Measurements from ENCODE around the gene TRIM31. TPM values are rescaled to one million over a fixed set of nuclear protein-coding genes. Genes with fewer than 3 reads are reported as not detected.
"Not testable (repeated sequence)": the region's sequence is repeated elsewhere in the genome, so short reads cannot be mapped to it uniquely, and the experiment has no call there.

The TRIM31 gene
- total RNA-seq, 1 donor from 2014 or later = not detected

DNA sequence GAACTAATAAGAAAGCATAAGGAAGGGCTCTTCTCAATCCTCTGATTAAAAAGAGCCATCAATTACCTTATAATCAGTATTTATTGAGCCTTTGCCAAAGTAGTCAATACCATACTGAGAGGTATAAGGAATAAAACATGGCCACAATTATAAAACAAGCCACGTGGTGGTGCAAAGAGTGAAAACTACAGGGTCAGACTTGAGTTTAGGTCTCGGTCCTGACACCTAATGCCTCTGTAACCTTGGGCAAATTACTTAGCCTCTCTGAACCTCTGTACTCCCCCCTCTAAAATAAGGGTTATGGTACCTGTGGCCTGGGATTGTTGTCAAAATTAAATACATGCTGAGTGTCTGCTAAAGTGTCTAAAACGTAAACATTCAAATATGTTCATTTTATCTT, 36.3 kb upstream of the TRIM31 start:
- DNase-seq (ENCODE audit: low read depth in 2 of 2) = peak in 1 of 2 donors; percentile 22

DNA sequence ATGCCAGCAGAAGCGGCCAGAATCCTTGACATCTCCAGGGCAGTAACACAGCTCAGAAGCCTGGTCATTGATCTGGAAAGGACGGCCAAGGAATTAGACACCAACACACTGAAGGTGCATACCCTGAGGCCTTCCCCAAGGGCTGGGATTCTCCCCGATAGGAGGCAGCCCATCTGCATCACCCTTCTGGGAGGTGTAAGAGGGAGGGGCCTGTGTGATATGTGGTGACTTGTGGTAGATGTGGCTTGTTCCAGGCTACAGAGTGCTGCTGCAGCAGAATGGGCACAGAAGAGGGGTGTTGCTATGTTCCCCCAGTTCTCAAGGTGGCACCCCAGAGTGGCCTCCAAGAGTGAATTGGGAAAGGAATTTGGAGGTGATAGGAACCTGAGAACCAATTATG, 34.2 kb upstream of the TRIM31 start:
- no peak for DNase-seq (ENCODE audit: low read depth in 2 of 2)

DNA sequence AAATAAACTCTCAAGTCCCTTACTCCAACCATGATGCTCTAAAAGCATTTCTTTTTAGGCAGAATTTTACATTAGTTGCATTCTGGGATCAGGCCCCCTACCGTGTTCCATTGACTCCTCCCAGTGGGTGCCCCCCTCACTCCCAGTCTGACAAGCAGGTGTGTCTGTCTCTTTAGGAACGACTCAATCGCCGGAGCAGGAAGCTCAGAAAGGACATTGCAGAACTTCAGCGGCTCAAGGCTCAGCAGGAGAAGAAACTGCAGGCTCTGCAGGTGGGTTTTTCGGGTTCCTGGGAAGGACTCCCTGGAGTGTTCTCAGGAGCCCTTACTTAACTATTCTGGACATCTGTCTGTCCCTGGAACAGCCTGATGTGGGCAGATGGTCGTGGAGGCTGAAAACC, 32.9 kb upstream of the TRIM31 start:
- DNase-seq (ENCODE audit: low read depth in 2 of 2) = no peak

DNA sequence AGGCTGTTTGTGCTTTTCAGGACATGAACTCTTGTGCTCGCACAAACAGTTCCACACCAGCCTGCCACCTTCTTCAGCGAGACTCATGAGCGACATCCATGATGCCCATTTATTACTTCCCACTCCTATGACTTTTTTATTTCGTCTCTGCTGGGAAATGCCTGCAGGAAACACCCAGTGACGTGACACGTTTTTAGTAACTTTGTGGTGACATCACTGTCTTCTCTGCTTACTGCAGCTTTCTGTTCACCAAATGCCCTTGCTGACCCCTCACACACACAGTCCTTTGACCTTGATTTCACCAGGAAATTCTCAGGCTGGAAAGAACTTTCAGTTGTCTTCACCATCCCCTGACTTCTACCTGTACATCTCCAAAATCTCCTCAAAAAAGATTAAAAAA, 31.9 kb upstream of the TRIM31 start:
- no peak for DNase-seq (ENCODE audit: low read depth in 2 of 2)

DNA sequence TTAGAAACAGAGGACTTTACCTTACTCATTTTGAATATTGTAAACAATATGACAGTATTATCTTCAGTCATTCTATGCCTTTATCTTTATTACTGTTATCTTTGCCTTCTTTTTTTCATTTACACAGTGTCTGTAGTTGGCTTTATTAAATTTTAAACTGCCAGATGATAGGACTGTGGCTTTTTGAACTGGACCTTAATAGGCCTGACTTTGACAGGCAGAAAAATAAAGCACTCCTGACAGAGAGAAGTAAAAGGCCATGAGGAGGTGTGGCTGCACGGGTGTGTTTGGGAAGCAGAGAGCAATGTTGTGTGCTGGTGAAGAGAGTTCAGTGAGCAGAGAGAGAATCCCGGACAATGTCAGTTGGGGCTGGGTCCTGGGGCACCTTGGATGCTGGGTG, 30.9 kb upstream of the TRIM31 start:
- no peak for DNase-seq (ENCODE audit: low read depth in 2 of 2)

DNA sequence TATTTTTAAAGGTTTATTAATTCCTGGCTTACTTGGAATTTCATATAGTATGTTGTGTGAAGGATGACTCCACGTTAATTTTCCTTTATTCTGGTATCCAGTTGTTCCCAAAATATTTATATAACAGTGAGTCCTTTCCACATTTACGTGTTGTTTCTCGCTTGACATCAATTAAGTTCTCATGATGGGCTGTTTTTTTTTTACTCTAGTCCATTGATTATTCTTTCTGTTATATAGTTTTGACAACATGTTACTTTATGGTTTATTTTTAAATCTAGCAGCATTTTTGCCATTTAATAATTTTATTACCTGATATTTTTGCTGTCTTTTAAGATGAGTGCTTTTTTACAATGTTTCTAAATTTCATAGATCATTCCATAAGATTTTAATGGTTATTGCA, 29.8 kb upstream of the TRIM31 start:
- no peak for DNase-seq (ENCODE audit: low read depth in 2 of 2)

DNA sequence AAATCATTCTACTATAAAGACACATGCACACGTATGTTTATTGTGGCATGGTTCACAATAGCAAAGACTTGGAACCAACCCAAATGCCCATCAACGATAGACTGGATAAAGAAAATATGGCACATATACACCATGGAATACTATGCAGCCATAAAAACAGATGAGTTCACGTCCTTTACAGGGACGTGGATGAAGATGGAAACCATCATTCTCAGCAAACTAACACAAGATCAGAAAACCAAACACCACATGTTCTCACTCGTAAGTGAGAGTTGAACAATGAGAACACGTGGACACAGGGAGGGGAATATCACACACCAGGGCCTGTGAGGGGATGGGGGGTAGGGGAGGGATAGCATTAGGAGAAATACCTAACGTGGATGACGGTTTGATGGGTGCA, 27.4 kb upstream of the TRIM31 start:
- DNase-seq (ENCODE audit: low read depth in 2 of 2) = not testable (repeated sequence)

DNA sequence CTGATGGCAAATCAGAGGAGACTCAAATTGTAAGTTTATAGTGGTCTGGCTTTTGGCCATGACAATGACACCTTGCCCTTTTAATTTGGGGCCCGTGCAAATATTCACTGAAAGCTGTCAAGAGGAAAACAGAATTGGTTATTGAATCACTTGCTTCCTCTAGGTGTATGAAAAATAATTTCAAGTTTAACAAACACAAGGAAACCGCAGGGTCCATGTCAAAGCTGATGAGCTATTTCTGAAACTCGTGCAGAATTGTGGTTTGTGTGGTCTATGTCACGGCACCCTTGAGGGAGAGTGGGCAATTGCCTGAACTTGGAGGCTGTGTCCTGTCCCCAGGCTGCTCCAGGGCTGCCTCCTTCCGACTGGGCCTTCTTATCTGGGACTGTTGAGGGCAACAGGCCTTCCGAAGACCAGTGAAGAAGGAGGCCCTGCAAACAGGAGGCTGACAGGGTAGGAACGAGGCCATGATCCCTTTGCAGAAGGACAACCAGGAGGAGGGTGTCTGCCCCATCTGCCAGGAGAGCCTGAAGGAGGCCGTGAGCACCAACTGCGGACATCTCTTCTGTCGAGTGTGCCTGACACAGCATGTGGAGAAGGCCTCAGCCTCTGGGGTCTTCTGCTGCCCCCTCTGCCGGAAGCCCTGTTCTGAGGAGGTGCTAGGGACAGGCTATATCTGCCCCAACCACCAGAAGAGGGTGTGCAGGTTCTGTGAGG, 23.8 kb upstream of the TRIM31 start:
- no peak for DNase-seq (ENCODE audit: low read depth in 2 of 2)

DNA sequence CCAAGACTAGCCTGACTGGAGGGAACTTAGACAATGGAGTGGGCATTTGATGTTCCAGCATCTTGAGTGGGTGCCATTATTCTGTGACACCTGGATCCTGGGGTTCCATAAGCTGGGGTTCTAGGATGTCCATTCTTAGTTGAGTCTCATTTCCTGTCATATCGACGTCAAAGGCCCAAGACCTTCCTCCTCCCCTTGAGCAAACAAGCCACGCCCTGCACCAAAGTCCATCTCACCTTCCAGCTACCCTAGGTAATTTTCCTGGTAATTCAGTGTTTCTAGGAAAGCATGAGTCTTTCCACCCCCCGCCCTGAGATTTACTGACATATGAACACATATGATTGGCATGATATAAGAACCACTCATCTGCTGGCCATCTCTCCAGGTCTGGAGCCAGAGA, 22.9 kb upstream of the TRIM31 start, which contains the start of gene TRIM40:
Gene TRIM40 (plus strand): TSS at position 384 of the 400 bp plus-strand sequence. CDS start 897 bp downstream, outside the sequence.
- DNase-seq (ENCODE audit: low read depth in 2 of 2) = no peak

DNA sequence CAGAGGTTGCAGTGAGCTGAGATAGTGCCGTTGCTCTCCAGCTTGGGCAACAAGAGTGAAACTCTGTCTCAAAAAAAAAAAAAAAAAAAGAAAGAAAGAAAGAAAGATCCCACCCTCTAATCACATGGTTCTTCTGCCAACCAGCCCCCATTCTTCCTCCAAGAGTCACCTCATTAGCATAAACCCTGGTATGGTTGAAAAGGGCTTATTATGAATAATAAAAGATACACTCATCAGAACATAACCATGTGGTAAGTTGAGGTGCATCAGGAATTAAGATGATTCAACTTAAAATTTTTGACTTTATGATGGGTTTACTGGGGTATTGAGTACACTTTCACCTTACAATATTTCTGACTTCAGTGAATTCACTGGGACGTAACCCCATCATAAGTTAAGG, 22.3 kb upstream of the TRIM31 start:
- DNase-seq (ENCODE audit: low read depth in 2 of 2) = no peak

DNA sequence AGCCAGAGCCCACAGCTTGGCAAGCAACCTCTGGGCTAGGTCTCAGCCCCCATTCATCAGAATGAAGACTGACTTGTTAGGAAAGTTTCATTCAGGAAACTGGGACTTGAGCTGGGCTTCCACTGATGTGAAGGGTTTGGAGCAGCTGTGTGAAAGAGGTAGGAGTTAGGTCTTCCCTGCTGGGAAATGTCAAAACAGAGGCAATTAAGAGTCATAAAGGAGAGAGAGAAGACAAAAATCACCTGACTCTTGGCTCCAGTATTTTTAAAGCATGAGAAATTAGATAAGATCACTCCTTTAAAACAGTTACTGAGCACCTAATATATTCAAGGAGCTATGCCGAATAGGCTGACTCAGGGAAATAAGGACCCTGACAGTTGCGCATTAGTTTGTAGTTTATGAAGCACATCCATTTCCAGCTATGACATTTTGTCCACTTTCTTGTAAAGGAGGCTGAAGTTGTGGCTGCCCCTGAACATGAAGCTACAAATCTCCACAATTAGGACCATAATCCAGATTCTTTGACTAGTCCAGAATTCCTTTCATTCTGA, 19.1 kb upstream of the TRIM31 start:
- DNase-seq (ENCODE audit: low read depth in 2 of 2) = no peak

DNA sequence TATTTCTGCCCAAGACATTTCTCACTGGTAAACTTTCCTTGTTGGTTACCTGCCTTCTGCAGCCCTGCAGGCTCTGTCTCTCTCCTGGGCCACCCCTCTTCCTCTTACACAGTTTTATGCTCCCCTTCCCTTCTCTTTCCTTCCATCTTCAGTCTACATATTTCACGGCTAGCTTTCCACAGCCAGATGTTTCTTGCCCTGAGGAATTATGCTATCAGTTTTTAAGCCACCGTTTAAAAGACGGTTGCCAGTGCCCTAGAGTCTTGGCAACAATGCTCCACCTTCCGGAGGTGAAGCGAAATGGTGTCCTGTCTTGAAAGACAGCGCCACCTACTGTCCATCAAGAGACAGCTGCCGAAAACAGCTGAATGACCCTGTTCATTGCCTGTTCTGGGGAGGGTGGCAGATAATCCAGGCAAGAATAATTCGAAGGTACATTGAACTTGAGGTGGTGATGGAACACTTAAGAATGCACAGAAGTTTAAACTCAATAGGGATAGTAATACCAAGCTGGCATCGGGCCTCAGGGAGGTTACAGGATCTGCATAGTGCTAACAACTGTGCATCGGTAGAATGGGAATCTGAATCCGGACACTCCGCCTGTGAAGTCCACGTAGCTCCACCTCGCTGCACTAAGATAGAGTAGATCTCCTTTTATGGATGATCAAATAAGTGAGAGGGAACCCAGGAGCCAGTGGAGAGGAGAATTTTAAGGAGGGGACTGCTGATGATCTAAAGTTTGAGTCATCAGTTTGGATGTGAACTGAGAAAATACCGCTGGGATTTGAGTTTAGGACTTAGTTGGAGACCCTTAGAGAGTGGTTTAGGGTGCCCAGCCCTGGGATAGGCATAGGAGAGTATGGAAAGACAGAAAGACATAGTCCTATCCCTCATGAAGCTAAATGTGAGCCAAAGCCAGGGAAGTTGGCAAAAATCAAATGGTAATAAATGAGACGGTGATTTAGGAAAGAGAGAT, 18.3 kb upstream of the TRIM31 start:
- peak; percentile 82 to 86 for DNase-seq (ENCODE audit: low read depth in 2 of 2)

DNA sequence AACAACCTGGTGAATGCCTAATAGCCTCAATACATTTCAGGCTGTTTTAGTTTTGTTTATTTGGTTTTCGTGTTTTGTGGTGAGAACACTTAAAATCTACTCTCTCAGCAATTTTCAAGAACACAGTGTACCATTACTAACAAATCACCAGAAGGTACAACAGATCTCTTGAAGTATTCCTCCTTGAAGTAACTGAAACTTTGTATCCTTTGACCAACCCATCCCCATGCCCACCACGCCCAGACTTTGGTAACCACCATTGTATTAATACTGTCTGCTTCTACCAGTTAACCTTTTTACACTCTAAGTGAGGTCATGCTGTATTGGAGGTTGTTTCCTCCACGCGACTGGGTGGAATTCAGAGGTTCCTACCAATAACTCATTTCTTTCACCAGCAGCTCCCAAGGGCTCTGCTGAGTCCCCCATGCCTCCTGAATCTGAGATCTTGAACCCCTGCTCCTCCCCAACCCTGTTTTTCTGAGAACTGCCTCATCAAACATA, 17.3 kb upstream of the TRIM31 start:
- no peak for DNase-seq (ENCODE audit: low read depth in 2 of 2)

DNA sequence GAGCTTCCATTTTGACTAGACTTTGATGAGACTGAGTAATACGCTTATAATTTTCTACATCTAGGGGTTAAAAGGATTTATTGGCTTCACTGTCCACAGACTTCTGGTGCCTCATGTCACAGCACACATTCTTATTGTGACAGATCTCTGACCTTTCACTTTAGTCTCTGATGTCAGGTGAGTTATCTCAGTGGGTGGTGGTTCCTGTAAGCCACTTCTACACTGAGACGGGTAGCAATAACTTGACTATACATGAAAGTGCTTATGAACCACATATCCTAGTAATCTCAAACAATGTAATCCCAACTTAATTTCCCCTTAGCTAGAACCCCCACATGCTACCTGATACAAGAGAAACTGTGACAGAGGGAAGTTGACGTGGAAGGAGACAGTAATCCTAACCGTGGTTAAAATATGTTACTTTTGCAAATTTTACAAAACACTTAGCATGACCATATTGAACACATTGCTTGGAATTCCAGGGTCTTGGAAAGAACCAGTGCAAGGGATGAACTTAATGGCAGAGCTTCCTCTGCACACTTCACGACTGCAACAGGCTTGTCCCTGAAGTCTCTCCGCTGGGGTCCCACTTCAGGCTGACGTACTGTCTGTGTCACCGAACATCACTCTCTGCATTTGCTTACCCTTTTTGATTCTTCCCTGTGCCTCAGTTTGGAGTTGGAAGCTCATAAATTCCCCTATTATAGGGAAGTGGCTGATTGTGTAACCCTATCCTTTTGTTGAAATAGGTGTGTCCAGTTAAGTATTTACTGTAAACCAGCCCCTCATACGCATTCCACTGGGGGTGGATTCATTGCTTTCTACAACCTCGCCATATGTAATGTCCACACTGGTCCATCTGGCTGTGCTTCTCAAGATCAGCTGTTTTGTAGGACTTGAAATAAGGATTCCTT, 16.6 kb upstream of the TRIM31 start:
- no peak for DNase-seq (ENCODE audit: low read depth in 2 of 2)

DNA sequence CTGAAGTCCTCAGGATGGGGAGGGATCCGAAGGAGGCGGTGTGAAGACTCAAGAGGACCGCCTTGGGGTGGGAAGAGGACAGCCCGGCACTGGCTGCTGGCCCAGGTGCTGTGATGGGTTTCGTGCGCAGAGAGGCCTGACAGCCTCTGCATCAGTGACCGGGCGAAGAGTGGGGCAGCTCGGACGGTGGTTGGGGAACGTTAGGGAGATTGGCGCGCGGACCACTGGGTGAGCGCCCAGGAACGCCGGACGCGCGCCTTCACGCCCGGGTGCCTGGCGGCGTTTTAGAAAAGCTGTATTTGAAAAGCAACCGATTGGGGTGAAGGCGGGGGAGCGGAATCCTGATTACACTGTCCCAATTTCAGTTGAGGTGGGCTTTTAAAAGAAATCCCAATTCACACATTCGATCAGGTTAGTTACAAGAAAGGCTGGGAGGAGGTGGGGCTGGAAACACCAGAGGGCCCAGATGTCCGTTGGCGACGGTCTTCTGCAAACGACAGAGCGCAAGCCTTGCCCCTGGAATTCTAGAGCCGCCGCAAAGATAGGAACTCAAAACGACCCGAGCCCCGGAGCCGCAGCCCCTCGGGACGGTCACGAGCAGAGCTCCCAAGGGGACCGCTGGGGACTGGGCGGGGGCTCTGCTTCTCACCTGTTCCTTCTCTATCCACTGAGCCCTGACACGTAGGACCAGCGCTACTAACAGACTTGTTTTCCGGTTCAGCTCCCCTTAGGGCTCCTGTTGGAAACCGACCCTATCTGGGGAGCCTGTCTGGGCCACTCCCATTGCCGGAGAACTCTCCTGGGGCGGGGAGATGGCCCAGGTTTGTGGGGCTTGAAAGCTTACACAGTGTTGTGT, 14.6 kb upstream of the TRIM31 start:
- DNase-seq (ENCODE audit: low read depth in 2 of 2) = no peak

DNA sequence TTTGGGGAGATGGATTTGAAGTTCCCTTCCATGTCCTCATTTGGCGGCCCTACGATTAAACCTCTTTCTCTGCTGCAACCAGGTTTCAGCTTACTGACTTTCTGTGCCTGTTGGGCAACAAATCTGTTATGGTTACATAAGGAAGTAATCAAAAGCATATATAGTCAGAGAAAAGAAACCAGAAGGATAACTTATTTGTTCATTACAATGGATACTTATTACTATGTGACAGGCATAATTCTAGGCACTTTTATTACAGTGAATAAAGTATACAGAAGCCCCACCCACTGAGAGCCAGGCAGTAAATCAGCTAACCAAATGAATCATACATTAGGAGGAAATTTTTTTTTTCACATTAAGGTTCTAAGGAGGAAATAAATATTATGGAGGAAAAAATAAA, 9.6 kb upstream of the TRIM31 start:
- no peak for DNase-seq (ENCODE audit: low read depth in 2 of 2)

DNA sequence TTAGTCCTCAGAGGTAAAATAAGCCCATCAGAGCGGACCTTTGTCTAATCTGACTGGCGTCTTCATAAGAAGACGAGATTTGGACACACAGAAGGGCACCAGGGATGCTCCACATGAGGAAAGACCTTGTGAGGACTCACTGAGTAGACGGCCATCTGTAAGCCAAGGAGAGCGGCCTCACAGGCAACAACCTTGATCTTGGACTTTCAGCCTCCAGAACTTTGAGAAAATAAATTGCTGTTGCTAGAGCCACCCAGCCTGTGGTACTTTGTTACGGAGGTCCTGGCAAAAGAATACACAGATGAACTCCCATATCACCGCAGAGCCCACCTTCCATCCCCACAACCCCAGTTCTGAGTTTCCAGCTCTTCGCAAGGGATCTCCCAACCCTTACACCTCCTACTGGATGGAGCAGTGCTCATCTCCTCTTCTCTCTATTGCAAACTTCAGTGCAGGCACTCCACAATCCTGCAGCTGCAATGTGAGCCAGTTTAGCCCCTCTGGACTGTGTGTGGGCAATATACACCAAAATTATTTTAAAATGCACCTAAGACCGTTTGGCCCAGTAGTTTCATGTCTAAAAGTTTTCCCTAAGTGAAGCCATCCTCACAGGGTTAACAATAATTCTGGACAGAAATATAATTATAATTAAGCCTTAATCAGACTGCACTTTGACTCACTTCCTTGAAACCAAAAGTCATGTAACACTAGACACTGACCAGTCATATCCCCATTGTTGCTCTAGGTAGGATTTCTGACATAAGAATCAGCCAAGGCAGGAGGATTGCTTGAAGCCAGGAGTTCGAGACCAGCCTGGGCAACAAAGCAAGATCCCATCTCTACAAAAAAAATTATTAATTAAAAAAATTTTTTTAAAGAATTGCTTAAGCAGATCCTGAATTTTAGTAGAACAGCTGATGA, 8.8 kb upstream of the TRIM31 start:
- DNase-seq (ENCODE audit: low read depth in 2 of 2) = no peak

DNA sequence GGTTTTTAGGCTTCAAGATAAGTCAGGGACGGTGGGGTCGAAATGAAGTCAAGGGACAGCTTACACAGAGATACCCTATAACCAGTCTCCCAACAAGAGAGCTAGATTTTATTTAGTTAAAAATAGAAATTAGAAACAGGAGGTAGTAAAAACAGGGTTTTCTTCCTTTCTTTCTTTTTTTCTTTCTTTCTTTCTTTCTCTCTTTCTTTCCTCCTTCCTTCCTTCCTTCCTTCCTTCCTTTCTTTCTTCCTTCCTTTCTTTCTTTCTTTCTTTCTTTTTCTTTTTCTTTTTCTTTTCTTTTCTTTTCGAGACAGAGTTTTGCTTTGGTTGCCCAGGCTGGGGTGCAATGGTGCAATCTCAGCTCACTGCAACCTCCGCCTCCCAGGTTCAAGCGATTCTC, 5.8 kb upstream of the TRIM31 start:
- not testable (repeated sequence) for DNase-seq (ENCODE audit: low read depth in 2 of 2)

DNA sequence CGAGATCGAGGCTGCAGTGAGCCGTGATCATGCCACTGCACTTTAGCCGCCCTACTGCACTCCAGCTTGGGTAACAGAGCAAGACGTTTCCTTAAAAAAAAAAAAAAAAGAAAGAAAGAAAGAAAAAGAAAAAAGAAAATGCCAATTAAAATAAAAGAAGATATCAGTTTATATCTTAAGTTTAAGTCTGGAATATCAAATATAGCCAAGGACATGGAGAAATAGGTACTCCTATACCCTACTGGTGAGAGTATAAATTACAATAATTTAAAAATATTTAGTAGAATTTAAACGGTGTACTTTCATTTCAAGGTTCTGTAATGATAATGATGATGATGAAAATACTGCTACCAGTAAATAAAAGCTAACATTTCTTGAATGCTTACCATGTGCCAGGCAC, 3.8 kb upstream of the TRIM31 start:
- no peak for DNase-seq (ENCODE audit: low read depth in 2 of 2)

Measured in lung microvascular endothelial cell (primary cell).